Ishikawa (cell line): ENCODE measurements around the gene PRR13.

Experiments
- CEBPB ChIP-seq: IDR thresholded peaks from 2 replicates; pipeline ENCODE4 v1.6.1; 2012
- CREB1 ChIP-seq: IDR thresholded peaks from 2 replicates; pipeline ENCODE4 v1.6.1; 2012; ENCODE audit warnings: low read depth
- EGR1 ChIP-seq: IDR thresholded peaks from 2 replicates; pipeline ENCODE4 v1.6.1; 2012
- EP300 ChIP-seq: IDR thresholded peaks from 2 replicates; pipeline ENCODE4 v1.6.1; 2012; ENCODE audit warnings: borderline replicate concordance
- FOXM1 ChIP-seq: IDR thresholded peaks from 2 replicates; pipeline ENCODE4 v1.6.1; 2012; ENCODE audit warnings: low read depth, borderline replicate concordance
- MAX ChIP-seq: IDR thresholded peaks from 2 replicates; pipeline ENCODE4 v1.6.1; 2012
- NFIC ChIP-seq: IDR thresholded peaks from 2 replicates; pipeline ENCODE4 v1.6.1; 2012
- RAD21 ChIP-seq: IDR thresholded peaks from 2 replicates; pipeline ENCODE4 v1.6.1; 2012; ENCODE audit warnings: low read depth
- REST ChIP-seq: IDR thresholded peaks from 2 replicates; pipeline ENCODE4 v1.6.1; 2012; ENCODE audit warnings: low read depth, mild to moderate bottlenecking
- TAF1 ChIP-seq: IDR thresholded peaks from 2 replicates; pipeline ENCODE4 v1.6.1; 2012; ENCODE audit warnings: low read depth, mild to moderate bottlenecking
- TCF12 ChIP-seq: IDR thresholded peaks from 2 replicates; pipeline ENCODE4 v1.6.1; 2012; ENCODE audit warnings: low read depth
- TEAD4 ChIP-seq: IDR thresholded peaks from 2 replicates; pipeline ENCODE4 v1.6.1; 2012
- USF1 ChIP-seq: IDR thresholded peaks from 2 replicates; pipeline ENCODE4 v1.6.1; 2012
- YY1 ChIP-seq: IDR thresholded peaks from 2 replicates; pipeline ENCODE4 v1.6.1; 2012; ENCODE audit warnings: low read depth
- ZBTB7A ChIP-seq: IDR thresholded peaks from 2 replicates; pipeline ENCODE4 v1.6.1; 2012; ENCODE audit warnings: low read depth

Gene PRR13

GRCh38 chr12:53459097-53459496, 17.6 kb downstream of the PRR13 start:
- TF ChIP-seq TCF12 (no peak), YY1 (no peak), TEAD4 (no peak), REST (no peak)

GRCh38 chr12:53461059-53461458, 19.5 kb downstream of the PRR13 start:
- TF ChIP-seq EGR1 (no peak), CREB1 (no peak), YY1 (no peak), CEBPB (no peak), NFIC (no peak), RAD21 (no peak), EP300 (no peak), MAX (no peak), USF1 (no peak), TCF12 (no peak), TAF1 (no peak), TEAD4 (no peak), FOXM1 (no peak), ZBTB7A (no peak)

GRCh38 chr12:53461591-53461990, 20.1 kb downstream of the PRR13 start:
- no peak for TF ChIP-seq TEAD4
- TF ChIP-seq REST = no peak

GRCh38 chr12:53462935-53463334, 21.4 kb downstream of the PRR13 start:
- TF ChIP-seq REST (no peak), USF1 (no peak), FOXM1 (no peak), TEAD4 (no peak), CEBPB (no peak), ZBTB7A (no peak), NFIC (no peak), YY1 (no peak), CREB1 (no peak), MAX (no peak), TCF12 (no peak), EGR1 (no peak), TAF1 (no peak)

GRCh38 chr12:53463802-53464560, 22.4 kb downstream of the PRR13 start:
- TF ChIP-seq MAX (no peak), EP300 (no peak), TEAD4 (no peak), USF1 (no peak), ZBTB7A (no peak), FOXM1 (no peak), REST (no peak), TAF1 (no peak), NFIC (no peak), CEBPB (no peak), TCF12 (no peak), CREB1 (no peak), YY1 (no peak), EGR1 (no peak), RAD21 (no peak)
